Transverse colon (tissue), 4 donors: ENCODE results near the gene CIAPIN1. TPM values are rescaled to one million over a fixed set of nuclear protein-coding genes. Genes with fewer than 3 reads are reported as not detected.

ENCODE experiments used
- DNase-seq: peaks from one replicate; pipeline ENCODE4 v3.0.0-alpha.2; 2019
- H3K27ac ChIP-seq, 4 donors: fragments of 200-600 bp; sonication (generic); 2 replicates each; pipeline ENCODE4 v1.5.1; 2016 to 2018; ENCODE audit warnings: inconsistent platforms in 4 of 4
- H3K27me3 ChIP-seq: fragments of 200-600 bp; sonication (generic); 2 replicates; pipeline ENCODE4 v1.5.1; 2017; ENCODE audit warnings: inconsistent platforms
- H3K36me3 ChIP-seq, 4 donors: fragments of 200-600 bp; sonication (generic); 2 replicates each; pipeline ENCODE4 v1.5.1; 2017 to 2019; ENCODE audit warnings: inconsistent platforms in 4 of 4
- H3K4me1 ChIP-seq, 4 donors: fragments of 200-600 bp; sonication (generic); 2 replicates each; pipeline ENCODE4 v1.5.1; 2017 to 2020; ENCODE audit warnings: inconsistent platforms in 4 of 4
- H3K4me3 ChIP-seq, 4 donors: fragments of 200-600 bp; sonication (generic); 1 replicate in 1 of 4; 2 replicates in 3 of 4; pipeline versions ENCODE4 v1.5.1 to v1.6.1; 2017 to 2019; ENCODE audit warnings: inconsistent platforms in 4 of 4
- H3K9me3 ChIP-seq, 2 donors: fragments of 200-600 bp; sonication (generic); 2 replicates each; pipeline ENCODE4 v1.5.1; 2017 to 2019; ENCODE audit warnings: inconsistent platforms in 2 of 2
- CTCF ChIP-seq, 5 experiments: fragments of 200-600 bp in 3 of 5; fragments of 450-650 bp in 2 of 5; sonication (generic) in 3 of 5; IDR thresholded peaks; 1 replicate in 2 of 5; 2 replicates in 3 of 5; pipeline ENCODE4 v1.5.1; 2016 to 2017; ENCODE audit warnings: antibody characterized with exemption in 5 of 5, inconsistent platforms in 3 of 5, mild to moderate bottlenecking in 2 of 5, moderate library complexity in 1 of 5
- EP300 ChIP-seq: sonication (generic); formaldehyde crosslinking; IDR thresholded peaks from one replicate; pipeline ENCODE4 v1.6.1; 2017; ENCODE audit warnings: antibody characterized with exemption, low read depth
- POLR2A ChIP-seq: fragments of 450-650 bp; IDR thresholded peaks from one replicate; pipeline ENCODE4 v1.6.1; 2016; ENCODE audit warnings: antibody characterized with exemption, mild to moderate bottlenecking, moderate library complexity
- POLR2AphosphoS5 ChIP-seq, 3 donors: sonication (generic); formaldehyde crosslinking; IDR thresholded peaks; one replicate each; pipeline ENCODE4 v1.6.1; 2016; ENCODE audit warnings: antibody characterized with exemption in 3 of 3
- WGBS, 2 donors: methylation state at CpG; one replicate each; pipeline ENCODE4 v1.1.5; 2018; ENCODE audit warnings: low coverage in 1 of 2; 5-methylcytosine and 5-hydroxymethylcytosine counted together
- in situ Hi-C, 4 donors: fragments of 200-750 bp; cut with MboI; loops; one replicate each; pipeline versions ENCODE4 v1.15.0 to v1.15.1; 2017; ENCODE audit warnings: low sequenced_read_pairs in 3 of 4, low pct_ligation_motif_present in 1 of 4, low pct_unique_long_range_greater_than_20kb in 1 of 4
- intact Hi-C: fragments of 100-400 bp; cut with DNase I; formaldehyde crosslinking; loops from one replicate; pipeline ENCODE4 v1.15.1; 2023; ENCODE audit warnings: low total_unique reads
- total RNA-seq, 4 donors: library from RNA; depleted of rRNA; stranded (reverse); fragments of >200 nt; gene quantifications; one replicate each; pipeline ENCODE4 v1.1.0, GENCODE V29; 2016

Gene CIAPIN1
- total RNA-seq, 4 donors from 2014 or later = 20.9 to 48.3 (median 40.5) TPM

- H3K9me3 ChIP-seq = no peaks in the 10 kb centered on the region
- 85 to 95% methylated on average over 2 to 4 of the region's 4 CpGs for WGBS, 2 donors
- no peaks in the 10 kb centered on the region for H3K27me3 ChIP-seq
- TF ChIP-seq EP300 (no peak), POLR2AphosphoS5 (IDR thresholded peaks at IDR 0.05) (no peak), CTCF (IDR thresholded peaks at IDR 0.05) (no peak), POLR2A (no peak)
- H3K4me1 ChIP-seq = no peaks in the 10 kb centered on the region
- in situ Hi-C loops = no loop called here
- no peak overlapping the region for H3K4me3 ChIP-seq
- intact Hi-C loops = no loop called here
- no peak for DNase-seq
- no peak overlapping the region for H3K27ac ChIP-seq
- no peaks in the 10 kb centered on the region for H3K36me3 ChIP-seq
These were observed 50.4 kb downstream of the CIAPIN1 start for GRCh38 chr16:57396786-57397185.

- in situ Hi-C loops = no loop called here
- H3K9me3 ChIP-seq = no peaks in the 10 kb centered on the region
- no peak overlapping the region for H3K27ac ChIP-seq
- 92% methylated on average over 5 of the region's 5 CpGs; no CpG with 5 or more reads in 1 of the 2 donors for WGBS, 2 donors
- no peaks in the 10 kb centered on the region for H3K36me3 ChIP-seq
- DNase-seq = no peak
- no peak overlapping the region for H3K4me3 ChIP-seq
- H3K4me1 ChIP-seq = no peaks in the 10 kb centered on the region
- no peak for TF ChIP-seq POLR2AphosphoS5 (IDR thresholded peaks at IDR 0.05)
- no peak for TF ChIP-seq CTCF (IDR thresholded peaks at IDR 0.05)
- TF ChIP-seq EP300 = no peak
- no peak for TF ChIP-seq POLR2A
- H3K27me3 ChIP-seq = no peaks in the 10 kb centered on the region
- intact Hi-C loops = no loop called here
These were observed 52.2 kb downstream of the CIAPIN1 start for GRCh38 chr16:57395026-57395425.

GRCh38 chr16:57394444-57394843 lies 52.7 kb downstream of the CIAPIN1 start:
- H3K27ac ChIP-seq = no peak overlapping the region

GRCh38 chr16:57392694-57393093 lies 54.5 kb downstream of the CIAPIN1 start:
- in situ Hi-C loops (no loop called here), intact Hi-C loops (no loop called here)
- 40 to 60% methylated on average over 1 of the region's 1 CpG for WGBS, 2 donors
- H3K36me3 ChIP-seq = no peaks in the 10 kb centered on the region
- peaks cover 3 to 6% (median 6%) of the 10 kb centered on the region in 4 donors for H3K4me1 ChIP-seq
- DNase-seq = no peak
- no peak for TF ChIP-seq POLR2AphosphoS5 (IDR thresholded peaks at IDR 0.05)
- no peak for TF ChIP-seq EP300
- no peak for TF ChIP-seq POLR2A
- no peak for TF ChIP-seq CTCF (IDR thresholded peaks at IDR 0.05)
- no peaks in the 10 kb centered on the region for H3K9me3 ChIP-seq
- no peaks in the 10 kb centered on the region for H3K27me3 ChIP-seq
- H3K4me3 ChIP-seq = no peak overlapping the region
- no peak overlapping the region for H3K27ac ChIP-seq

More at GRCh38 chr16:57394444-57394843, 52.7 kb downstream of the CIAPIN1 start:
- intact Hi-C loops = no loop called here
- Histone ChIP-seq H3K4me3 (no peak overlapping the region), H3K4me1 (no peaks in the 10 kb centered on the region), H3K9me3 (no peaks in the 10 kb centered on the region), H3K36me3 (no peaks in the 10 kb centered on the region), H3K27me3 (no peaks in the 10 kb centered on the region)
- in situ Hi-C loops = no loop called here
- 43 to 100% methylated on average over 1 to 7 of the region's 7 CpGs for WGBS, 2 donors
- TF ChIP-seq CTCF (IDR thresholded peaks at IDR 0.05) (no peak), EP300 (no peak)
- peak; percentile 66 for DNase-seq
